Measurements from ENCODE around the gene NBDY.

DNA sequence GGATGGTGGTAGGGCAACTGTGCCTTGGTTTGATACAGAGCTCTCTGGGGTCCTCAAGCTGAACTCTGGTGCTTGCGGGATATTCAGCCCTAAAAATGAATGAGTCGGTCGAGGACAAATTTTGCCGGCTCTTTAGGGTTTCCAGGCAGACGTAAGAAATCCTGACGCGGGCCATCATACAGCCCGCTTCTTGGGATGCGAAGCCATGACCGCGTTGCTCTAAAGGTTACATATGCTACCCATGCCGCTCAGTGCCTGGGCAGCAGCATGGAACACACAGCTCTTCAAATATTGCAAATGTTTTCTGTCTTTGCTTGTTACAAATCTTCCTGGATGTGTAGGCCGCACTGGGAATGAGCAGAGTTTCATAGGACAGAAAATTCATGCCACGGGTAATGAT is 55.6 kb downstream of the NBDY start:
- no peak for TF ChIP-seq PRDM10 (CRISPR knock-in tag; IDR thresholded peaks at IDR 0.05; ENCODE audit: low read depth)
- no peak for TF ChIP-seq MED1 (CRISPR knock-in tag; IDR thresholded peaks at IDR 0.05)
- no peak for TF ChIP-seq HOXA9 (CRISPR knock-in tag; IDR thresholded peaks at IDR 0.05; ENCODE audit: borderline replicate concordance)
- no peak for TF ChIP-seq ZSCAN9 (CRISPR knock-in tag; IDR thresholded peaks at IDR 0.05; ENCODE audit: borderline replicate concordance)
- TF ChIP-seq RBAK (CRISPR knock-in tag; IDR thresholded peaks at IDR 0.05) = no peak
- TF ChIP-seq ETV6 (CRISPR knock-in tag; conservative IDR thresholded peaks at IDR 0.05) = no peak
